Thyroid gland (tissue), 4 donors: ENCODE data around the gene MDM2. TPM values are rescaled to one million over a fixed set of nuclear protein-coding genes. Genes with fewer than 3 reads are reported as not detected.

Experiments
- DNase-seq, 2 donors: peaks; one replicate each; pipeline ENCODE4 v3.0.0-alpha.2; 2019
- H3K27ac ChIP-seq, 3 donors: fragments of 200-600 bp; sonication (generic); 1 replicate in 2 of 3; 2 replicates in 1 of 3; pipeline ENCODE4 v1.5.1; 2016 to 2019; ENCODE audit warnings: mild to moderate bottlenecking in 1 of 3, moderate library complexity in 1 of 3
- H3K27me3 ChIP-seq: fragments of 200-600 bp; sonication (generic); one replicate; pipeline ENCODE4 v1.5.1; 2019
- H3K36me3 ChIP-seq, 2 donors: fragments of 200-600 bp; sonication (generic); one replicate each; pipeline ENCODE4 v1.5.1; 2016 to 2019
- H3K4me1 ChIP-seq, 2 donors: fragments of 200-600 bp; sonication (generic); one replicate each; pipeline ENCODE4 v1.5.1; 2017 to 2019
- H3K4me3 ChIP-seq, 3 donors: fragments of 200-600 bp; sonication (generic); replicated peaks in 1 of 3; 1 replicate in 2 of 3; 2 replicates in 1 of 3; pipeline ENCODE4 v1.5.1; 2016; ENCODE audit warnings: mild to moderate bottlenecking in 1 of 3
- H3K9me3 ChIP-seq: fragments of 200-600 bp; sonication (generic); one replicate; pipeline ENCODE4 v1.5.1; 2017
- CTCF ChIP-seq, 6 experiments: fragments of 200-600 bp in 3 of 6; fragments of 450-650 bp in 3 of 6; sonication (generic) in 3 of 6; IDR thresholded peaks; one replicate each; pipeline ENCODE4 v1.5.1; 2016 to 2019; ENCODE audit warnings: antibody characterized with exemption in 6 of 6, mild to moderate bottlenecking in 2 of 6, inconsistent platforms in 1 of 6, moderate library complexity in 1 of 6
- POLR2A ChIP-seq, 2 donors: fragments of 450-650 bp; IDR thresholded peaks; one replicate each; pipeline ENCODE4 v1.6.1; 2017; ENCODE audit warnings: antibody characterized with exemption in 2 of 2, mild to moderate bottlenecking in 2 of 2, moderate library complexity in 1 of 2
- WGBS, 2 donors: methylation state at CpG; one replicate each; pipeline ENCODE4 v1.1.5; 2017; 5-methylcytosine and 5-hydroxymethylcytosine counted together
- intact Hi-C: fragments of 100-400 bp; cut with DNase I; formaldehyde crosslinking; loops from one replicate; pipeline ENCODE4 v1.15.1; 2023
- total RNA-seq, 4 donors: library from RNA; depleted of rRNA; stranded (reverse); fragments of >200 nt; gene quantifications; one replicate each; pipeline ENCODE4 v1.2.3, GENCODE V29; 2016

The MDM2 gene
- total RNA-seq, 4 donors from 2014 or later, result 56.7 to 124 (median 91.6) TPM

- no peaks in the 10 kb centered on the region for H3K4me1 ChIP-seq
- no peaks in the 10 kb centered on the region for H3K27me3 ChIP-seq
- H3K36me3 ChIP-seq, result peaks cover 0 to 4% of the 10 kb centered on the region in 2 donors
- intact Hi-C loops, result no loop called here
- TF ChIP-seq POLR2A (IDR thresholded peaks at IDR 0.05), result no peak
- no peak for TF ChIP-seq CTCF (IDR thresholded peaks at IDR 0.05)
- no peaks in the 10 kb centered on the region for H3K9me3 ChIP-seq
- H3K27ac ChIP-seq, result no peak overlapping the region
- 91 to 92% methylated on average over 4 of the region's 4 CpGs for WGBS, 2 donors
- DNase-seq, result no peak
- H3K4me3 ChIP-seq, result no peak overlapping the region
Observed at GRCh38 chr12:68768431-68768939, 39.5 kb upstream of the MDM2 start.

- Histone ChIP-seq H3K27ac (no peak overlapping the region), H3K36me3 (peaks cover 0 to 4% of the 10 kb centered on the region in 2 donors), H3K4me3 (no peak overlapping the region), H3K4me1 (no peaks in the 10 kb centered on the region), H3K9me3 (no peaks in the 10 kb centered on the region), H3K27me3 (no peaks in the 10 kb centered on the region)
- TF ChIP-seq POLR2A (IDR thresholded peaks at IDR 0.05) (no peak), CTCF (IDR thresholded peaks at IDR 0.05) (no peak)
- WGBS, 2 donors, result 89 to 94% methylated on average over 1 of the region's 1 CpG
- no peak for DNase-seq
- intact Hi-C loops, result no loop called here
Observed at GRCh38 chr12:68769941-68770340, 38.0 kb upstream of the MDM2 start.

- H3K27me3 ChIP-seq, result no peaks in the 10 kb centered on the region
- H3K36me3 ChIP-seq, result peaks cover 0 to 4% of the 10 kb centered on the region in 2 donors
- WGBS, 2 donors, result 94% methylated on average over 5 of the region's 5 CpGs
- intact Hi-C loops, result no loop called here
- no peak overlapping the region for H3K27ac ChIP-seq
- no peak for DNase-seq
- TF ChIP-seq POLR2A (IDR thresholded peaks at IDR 0.05), result no peak
- no peak for TF ChIP-seq CTCF (IDR thresholded peaks at IDR 0.05)
- no peak overlapping the region for H3K4me3 ChIP-seq
- no peaks in the 10 kb centered on the region for H3K4me1 ChIP-seq
- H3K9me3 ChIP-seq, result no peaks in the 10 kb centered on the region
Observed at GRCh38 chr12:68771223-68771925, 36.6 kb upstream of the MDM2 start.

- Histone ChIP-seq H3K9me3 (no peaks in the 10 kb centered on the region), H3K4me1 (no peaks in the 10 kb centered on the region), H3K4me3 (no peak overlapping the region), H3K36me3 (no peaks in the 10 kb centered on the region), H3K27ac (no peak overlapping the region), H3K27me3 (no peaks in the 10 kb centered on the region)
- TF ChIP-seq CTCF (IDR thresholded peaks at IDR 0.05) (no peak), POLR2A (IDR thresholded peaks at IDR 0.05) (no peak)
- no peak for DNase-seq
- intact Hi-C loops, result no loop called here
- 72 to 75% methylated on average over 8 of the region's 8 CpGs for WGBS, 2 donors
Observed at GRCh38 chr12:68772714-68773113, 35.3 kb upstream of the MDM2 start.

- 91 to 93% methylated on average over 5 of the region's 5 CpGs for WGBS, 2 donors
- no peaks in the 10 kb centered on the region for H3K9me3 ChIP-seq
Observed at GRCh38 chr12:68773582-68773981, 34.4 kb upstream of the MDM2 start.

More at GRCh38 chr12:68773582-68773981, 34.4 kb upstream of the MDM2 start:
- DNase-seq, result no peak
- no peak overlapping the region for H3K27ac ChIP-seq
- TF ChIP-seq CTCF (IDR thresholded peaks at IDR 0.05) (no peak), POLR2A (IDR thresholded peaks at IDR 0.05) (no peak)
- intact Hi-C loops, result no loop called here
- no peaks in the 10 kb centered on the region for H3K27me3 ChIP-seq
- H3K36me3 ChIP-seq, result no peaks in the 10 kb centered on the region
- no peaks in the 10 kb centered on the region for H3K4me1 ChIP-seq
- H3K4me3 ChIP-seq, result no peak overlapping the region
